Measurements from ENCODE around the gene SLC2A11.
"Not testable (repeated sequence)": the region's sequence is repeated elsewhere in the genome, so short reads cannot be mapped to it uniquely, and the experiment has no call there.

The SLC2A11 gene

DNA sequence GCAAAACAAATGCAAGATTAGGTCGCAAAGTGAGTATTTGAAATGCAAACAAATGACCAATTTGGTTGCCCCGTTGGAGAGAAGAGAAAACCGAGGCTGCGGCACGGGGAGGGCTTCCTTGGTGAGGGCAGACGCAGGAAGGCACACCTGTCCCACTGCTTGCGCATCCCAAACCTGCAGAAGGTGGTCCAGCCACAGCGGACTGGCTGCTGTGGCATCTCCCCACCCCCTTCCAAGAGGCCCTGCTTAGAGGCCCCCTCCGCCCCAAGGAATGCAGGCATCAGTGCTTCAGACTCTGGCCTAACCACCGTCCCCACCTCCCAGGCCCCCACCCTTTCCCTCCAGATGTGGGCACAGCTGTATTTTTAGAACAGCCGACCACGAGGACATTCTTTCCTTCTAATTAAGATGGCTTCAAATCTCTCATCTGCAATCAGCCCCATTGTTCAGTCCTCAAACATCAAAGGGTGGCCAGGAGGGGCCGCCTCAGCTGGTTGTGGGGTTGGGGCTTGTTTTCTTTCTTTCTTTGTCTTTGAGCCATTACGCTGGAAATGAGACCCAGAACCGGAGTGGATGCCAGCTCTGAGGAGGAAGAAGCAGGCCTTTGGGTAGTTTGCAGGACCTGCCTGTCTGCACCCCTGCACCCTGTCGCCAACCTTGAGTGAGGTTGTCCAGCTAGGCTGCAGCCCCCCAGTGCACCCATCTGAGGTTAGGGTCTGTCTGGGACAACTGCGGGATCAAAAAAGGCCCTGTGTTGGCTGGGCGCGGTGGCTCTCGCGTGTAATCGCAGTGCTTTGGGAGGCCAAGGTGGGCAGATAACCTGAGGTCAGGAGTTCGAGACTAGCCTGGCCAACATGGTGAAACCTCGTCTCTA lies 9.4 kb upstream of the SLC2A11 start:
- no peak for DNase-seq

DNA sequence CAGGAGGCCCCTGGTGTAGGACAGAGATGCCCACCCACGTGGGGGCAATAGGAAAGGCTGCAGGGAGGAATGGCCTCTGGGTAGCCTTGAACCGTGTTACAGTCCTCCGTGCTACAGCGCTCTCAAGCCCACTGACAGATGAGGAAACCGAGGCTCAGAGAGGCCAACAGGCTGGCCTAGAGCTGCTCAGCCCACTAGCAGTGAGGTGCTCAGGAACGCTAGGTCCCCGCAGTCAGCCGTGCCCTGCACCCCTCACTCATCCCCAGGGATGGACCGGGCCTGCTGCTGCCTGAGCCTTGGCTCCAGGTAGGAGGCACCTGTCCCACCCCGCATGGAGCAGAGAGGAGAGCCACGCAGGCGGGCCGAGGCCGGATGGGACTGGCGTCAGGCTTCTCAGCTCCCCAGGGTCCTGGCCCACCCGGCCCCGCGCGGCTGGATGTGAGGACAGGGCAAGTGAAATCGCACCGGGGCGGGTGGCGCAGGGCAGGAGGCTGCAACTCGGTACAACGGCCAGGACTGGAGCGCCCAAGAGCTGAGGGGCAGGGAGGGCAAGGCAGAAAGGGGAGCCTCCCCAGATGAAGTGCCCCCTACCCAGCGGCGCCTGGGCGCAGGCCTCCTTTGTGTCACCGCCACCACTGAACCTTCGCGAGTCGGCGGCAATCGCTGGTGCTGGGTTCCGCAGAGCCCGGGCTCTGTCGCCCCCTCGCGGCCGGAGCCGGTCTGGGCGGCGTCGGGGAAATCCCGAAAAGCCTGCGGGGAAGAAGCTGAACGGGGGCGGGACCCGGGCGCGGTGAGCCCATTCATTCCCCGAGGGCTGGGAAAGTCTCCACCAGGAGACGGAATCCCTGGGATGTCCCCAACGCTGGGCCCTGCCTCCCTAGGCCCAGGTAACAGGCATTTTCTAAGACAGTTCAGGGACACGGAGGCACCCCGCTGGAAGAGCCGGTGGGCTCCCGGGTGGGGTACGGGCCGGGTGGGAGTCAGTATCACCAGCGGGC lies 8.4 kb upstream of the SLC2A11 start:
- DNase-seq: peak; percentile 68

DNA sequence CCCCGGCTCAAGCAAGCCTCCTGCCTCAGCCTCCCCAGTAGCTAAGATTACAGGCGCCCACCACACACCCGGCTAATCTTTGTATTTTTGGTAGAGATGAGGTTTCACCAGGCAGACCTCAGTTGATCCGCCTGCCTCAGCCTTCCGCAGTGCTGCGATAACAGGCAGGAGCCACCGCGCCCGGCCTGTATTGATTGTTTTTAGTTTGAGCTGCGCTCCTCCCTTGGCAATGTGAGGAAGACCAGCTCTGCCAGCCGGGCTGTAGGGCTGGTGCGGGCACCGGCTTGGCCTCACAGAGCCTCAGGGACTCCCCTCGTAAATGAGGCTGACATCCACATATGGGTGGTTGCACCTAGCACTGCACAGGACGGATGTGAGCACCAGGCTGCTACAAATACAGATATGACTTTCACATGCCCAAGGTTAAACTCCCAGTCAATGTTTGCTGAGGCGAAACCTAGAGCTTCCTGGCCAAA lies 7.5 kb upstream of the SLC2A11 start:
- DNase-seq: no peak

DNA sequence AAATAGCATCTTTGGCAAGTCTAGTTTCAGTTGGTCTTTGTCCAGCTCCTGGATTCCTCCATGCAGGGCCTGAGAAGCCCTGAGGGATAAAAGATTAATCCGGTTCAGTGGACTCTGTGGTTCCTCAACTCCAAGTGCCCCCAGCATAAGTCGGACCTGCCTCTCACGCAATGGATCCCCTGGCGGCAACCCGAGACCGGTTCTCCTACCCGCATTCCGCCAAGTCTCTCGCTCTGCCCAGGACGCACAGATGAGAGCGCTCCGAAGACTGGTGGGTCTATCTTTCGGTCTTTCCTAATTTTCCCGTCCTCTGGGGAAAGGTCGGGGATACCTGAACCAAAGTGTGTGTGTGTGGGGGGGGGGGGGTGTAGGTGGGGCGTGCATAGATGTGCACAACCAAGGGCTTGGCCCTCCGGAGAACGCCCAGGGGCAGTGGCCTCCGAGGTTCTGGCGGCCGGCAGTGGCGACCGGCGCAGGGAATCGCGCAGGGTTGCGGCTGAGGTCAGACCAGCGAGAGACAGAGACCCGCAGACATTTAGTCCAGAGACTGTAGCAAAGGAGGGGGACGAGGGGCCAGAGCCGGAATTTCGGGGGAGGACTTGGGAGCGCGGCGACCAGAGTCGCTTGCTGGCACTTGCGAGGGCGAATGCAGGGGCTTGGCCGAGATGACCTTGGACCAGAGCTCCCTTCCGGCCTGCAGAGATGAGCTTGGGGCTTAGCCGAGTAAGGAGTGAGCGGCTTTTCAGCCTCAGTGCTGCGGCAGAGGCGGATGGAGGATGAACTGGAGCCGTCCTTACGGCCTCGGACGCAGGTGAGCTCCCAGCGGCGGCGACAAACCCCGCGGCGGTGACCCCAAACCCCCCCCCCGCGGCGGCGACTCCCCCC lies 712 bp upstream of the SLC2A11 start:
- no peak for DNase-seq

DNA sequence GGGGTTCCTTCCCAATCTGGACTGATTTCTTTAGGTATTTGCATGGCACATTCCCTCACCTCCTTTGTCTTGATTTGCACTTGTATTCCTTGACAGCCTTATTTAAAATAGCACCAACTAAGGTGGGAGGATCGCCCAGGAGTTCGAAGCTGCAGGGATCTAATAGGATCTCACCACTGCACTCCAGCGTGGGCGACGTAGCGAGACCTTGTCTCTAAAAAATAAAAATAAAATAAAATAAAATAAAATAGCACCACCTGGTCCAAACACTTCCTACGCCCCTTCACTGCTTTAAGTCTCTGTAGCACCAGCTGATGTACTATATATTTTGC lies 775 bp downstream of the SLC2A11 start:
- no peak for DNase-seq

DNA sequence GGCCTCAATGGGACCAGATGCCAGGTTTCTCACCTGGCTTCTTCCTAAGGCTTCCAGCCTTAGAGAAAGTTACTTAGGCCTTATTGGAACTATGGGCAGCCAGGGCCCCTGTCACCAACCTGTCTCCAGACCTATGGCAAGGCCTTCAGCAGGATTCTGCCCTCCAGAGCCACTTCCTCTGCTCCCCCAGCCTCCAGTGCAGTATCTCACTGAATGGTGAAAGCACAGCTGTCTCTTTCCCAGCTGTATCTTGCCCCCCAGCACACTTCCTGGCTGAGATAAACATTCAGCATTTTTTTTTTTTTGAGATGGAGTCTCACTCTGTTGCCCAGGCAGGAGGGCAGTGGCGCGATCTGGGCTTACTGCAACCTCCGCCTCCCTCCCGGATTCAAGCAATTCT lies 1.5 kb downstream of the SLC2A11 start:
- DNase-seq: no peak

DNA sequence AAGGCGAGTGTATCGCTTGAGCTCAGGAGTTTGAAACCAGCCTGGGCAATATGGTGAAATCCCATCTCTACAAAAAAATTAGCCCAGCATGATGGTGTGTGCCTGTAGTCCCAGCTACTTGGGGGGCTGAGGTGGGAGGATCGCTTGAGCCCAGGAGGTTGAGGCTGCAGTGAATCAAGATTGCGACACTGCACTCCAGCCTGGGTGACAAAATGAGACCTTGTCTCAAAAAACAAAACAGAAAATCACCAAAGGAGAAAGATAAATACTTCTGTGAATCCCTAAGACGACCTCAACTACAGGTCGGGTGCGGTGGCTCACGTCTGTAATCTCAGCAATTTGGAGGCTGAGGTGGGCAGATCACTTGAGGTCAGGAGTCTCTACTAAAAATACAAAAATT lies 2.5 kb downstream of the SLC2A11 start:
- DNase-seq: not testable (repeated sequence)

DNA sequence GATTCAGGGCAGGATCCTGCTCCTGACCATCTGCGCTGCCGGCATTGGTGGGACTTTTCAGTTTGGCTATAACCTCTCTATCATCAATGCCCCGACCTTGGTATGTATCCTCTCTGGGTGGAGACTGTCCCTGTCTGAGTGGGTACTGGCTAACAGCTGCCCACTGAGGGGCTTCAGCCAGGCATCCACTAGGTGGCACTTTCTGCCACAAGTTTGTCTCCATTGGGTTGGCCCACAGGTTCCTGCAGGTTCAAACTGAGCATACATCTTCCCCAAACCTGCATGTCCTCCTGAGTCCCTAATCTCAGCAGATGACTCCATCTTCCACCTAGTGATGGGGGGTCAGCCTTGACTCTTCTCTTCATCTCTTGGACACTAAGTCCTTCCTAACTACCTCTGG lies 4.4 kb downstream of the SLC2A11 start:
- no peak for DNase-seq

DNA sequence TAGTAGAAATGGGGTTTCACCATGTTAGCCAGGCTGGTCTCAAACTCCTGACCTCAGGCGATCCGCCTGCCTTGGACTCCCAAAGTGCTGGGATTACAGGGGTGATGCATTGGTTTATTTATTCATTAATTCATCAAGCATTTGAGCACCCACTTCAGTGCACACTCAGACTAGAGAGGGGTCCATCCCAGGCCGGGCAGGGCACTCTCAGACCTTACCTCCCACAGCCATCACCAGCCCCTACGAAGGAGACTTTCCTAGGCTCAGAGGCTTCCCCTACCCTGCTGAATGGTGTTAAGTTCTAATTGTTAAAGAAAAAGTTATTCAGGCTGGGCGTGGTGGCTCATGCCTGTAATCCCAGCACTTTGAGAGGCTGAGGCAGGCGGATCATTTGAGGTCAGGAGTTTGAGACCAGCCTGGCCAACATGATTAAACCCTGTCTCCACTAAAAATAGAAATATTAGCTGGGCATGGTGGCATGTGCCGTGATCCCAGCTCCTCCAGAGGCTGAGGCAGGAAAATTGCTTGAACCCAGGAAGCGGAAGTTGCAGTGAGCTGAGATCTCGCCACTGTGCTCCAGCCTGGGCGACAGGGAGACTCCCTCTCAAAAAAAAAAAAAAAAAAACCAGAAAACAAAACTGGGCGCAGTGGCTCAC lies 7.0 kb downstream of the SLC2A11 start:
- DNase-seq: not testable (repeated sequence)

DNA sequence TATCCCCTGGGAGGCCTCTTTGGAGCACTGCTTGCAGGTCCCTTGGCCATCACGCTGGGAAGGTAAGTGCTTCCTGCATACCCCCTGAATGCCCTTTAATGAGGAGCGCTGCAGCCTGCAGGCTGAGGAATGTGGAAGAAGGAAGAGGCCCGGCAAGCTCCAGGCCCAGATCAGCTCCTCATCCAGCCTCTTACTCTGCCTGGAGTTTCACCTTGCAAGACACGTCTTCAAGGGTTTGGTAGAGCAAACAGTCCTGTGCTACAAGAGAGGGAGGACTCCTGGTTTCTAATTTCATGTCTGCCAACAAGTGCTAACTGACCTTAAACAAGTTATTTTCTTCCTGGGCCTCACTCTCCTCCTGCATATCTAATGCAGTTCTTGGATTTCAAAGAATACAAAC lies 10.9 kb downstream of the SLC2A11 start:
- DNase-seq: no peak

DNA sequence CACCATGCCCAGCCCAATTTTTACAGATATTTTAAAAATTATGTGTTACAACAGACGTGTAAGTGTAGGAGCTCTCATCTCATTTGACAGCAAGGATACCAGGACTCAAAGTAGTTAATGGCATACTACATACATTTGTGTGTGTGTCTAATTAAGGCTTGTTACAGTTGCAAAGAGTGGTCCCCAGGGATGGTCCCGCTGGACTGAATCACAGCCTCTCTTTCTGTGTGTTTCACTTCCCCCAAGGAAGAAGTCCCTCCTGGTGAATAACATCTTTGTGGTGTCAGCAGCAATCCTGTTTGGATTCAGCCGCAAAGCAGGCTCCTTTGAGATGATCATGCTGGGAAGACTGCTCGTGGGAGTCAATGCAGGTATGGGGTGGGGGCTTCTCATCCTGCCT lies 17.2 kb downstream of the SLC2A11 start:
- no peak for DNase-seq

DNA sequence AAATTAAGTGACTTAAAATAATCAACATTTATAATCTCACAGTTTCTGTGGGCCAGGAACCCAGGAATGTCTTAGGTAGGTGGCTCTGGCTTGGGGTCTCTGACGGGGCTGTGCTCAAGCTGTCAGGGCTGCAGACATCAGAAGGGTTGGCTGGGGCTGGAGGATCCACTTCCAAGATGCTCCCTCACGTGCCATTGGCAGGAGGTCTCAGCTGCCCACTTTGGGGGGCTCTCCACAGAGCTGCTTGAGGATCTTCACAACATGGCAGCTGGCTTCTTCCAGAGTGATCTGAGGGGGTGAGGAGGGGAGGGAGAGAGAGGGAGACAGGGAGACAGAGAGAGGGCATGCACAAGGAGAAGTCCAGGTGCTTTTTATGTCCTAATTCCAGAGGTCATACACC lies 18.1 kb downstream of the SLC2A11 start:
- no peak for DNase-seq

DNA sequence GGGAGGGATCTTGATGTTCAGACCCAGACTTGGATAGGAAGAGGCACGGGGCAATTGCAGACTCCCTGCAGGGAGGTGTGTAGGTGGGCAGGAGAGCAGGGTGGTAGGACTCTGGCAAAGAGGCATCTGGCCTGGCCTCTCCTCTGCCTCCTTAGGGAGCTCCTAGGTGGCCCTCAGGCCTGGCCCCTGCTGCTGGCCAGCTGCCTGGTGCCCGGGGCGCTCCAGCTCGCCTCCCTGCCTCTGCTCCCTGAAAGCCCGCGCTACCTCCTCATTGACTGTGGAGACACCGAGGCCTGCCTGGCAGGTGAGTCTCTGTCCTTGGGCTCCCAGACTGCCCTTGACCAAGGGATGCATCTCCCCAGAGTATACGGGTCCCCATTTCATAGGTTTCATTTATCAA lies 19.9 kb downstream of the SLC2A11 start:
- DNase-seq: no peak

DNA sequence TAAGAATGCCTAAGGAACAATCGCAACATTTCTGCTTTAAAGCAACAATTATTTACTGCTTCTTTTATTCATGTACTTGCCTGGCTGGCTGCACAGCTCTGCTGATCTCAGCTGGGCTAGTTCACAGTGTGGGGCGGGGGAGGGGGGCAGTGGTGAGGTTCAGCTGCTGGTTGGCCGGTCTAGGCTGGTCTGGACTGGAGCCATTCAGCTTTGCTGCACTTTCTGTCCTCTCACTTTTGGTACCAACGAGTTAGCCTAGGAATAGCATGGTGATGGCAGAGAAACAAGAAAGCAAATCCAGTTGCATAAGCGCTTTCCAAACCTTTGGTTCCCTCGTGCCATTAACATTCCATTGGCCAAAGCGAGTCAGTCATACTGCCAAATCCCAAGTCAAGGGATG lies 20.5 kb downstream of the SLC2A11 start:
- no peak for DNase-seq

DNA sequence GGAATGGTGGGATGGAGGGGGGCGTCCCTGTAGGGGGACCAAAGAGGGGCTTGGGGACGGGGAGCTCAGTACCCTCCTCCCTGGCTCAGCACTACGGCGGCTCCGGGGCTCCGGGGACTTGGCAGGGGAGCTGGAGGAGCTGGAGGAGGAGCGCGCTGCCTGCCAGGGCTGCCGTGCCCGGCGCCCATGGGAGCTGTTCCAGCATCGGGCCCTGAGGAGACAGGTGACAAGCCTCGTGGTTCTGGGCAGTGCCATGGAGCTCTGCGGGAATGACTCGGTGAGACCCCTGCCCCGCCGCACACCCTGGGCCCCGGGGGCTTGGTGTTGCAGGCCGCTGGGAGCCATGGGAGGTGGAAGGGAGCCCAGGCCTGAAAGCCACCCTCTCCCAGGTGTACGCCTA lies 24.7 kb downstream of the SLC2A11 start:
- no peak for DNase-seq

DNA sequence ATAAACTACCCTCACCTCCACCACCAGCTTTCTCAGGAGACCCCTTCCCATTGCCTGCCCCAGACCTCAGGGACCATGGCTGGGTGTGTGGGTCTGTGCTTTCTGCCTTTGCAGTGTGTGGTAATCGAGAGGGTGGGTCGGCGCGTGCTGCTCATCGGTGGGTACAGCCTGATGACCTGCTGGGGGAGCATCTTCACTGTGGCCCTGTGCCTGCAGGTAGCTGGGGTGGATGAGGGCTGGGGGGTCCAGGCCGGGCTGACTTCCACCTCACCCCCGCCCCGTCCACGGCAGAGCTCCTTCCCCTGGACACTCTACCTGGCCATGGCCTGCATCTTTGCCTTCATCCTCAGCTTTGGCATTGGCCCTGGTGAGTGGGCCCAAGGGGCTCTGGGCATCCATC lies 26.0 kb downstream of the SLC2A11 start:
- no peak for DNase-seq

DNA sequence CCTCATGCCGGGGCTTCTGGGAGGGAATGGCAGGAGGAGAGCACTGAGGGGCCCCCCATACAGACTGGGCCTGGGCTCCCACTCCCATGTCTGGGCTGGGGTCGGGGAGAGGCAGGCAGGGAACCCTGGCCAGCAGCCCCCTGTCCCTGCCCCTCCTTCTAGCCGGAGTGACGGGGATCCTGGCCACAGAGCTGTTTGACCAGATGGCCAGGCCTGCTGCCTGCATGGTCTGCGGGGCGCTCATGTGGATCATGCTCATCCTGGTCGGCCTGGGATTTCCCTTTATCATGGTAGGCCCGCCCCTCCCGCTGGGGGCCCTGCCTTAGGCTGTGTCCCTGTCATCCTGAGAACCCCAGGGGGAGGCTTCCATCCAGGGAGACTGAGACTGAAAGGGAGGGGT lies 26.5 kb downstream of the SLC2A11 start:
- no peak for DNase-seq

DNA sequence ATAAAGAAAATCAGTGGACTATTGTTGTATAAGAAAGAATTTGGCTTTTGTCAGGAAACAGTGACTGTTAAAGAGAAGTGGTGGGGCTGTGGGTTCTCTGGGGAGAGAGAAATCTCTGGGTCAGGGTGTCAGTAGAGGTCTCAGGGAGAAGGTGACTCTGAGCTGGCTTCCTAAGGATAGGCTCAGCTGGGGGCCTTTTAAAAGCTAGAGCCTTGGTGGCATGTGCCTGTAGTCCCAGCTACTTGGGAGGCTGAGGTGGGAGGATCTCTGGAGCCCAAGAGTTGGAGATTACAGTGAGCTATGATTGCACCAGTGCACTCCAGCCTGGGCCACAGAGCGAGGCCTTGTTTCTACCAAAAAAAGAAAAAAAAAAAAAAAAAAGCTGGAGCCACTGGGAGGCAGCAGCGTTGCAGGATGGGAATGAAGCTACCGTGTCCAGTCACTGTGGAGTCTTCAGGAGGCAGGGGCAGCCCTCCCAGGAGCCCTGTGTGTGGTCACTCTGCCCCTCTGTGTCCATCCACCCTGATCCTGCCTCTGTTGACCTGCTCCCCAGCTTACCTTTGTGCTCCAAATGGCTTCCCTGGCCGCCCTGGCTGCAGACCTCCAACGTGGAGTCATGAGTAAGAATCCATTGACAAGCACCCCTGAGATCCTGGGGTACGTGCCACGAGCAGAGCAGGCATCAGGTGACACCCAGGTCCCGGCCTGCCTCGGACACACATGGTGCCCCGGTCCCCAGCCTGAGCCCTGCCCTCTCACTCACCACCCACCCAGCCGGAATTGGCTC lies 31.1 kb downstream of the SLC2A11 start:
- no peak for DNase-seq

DNA sequence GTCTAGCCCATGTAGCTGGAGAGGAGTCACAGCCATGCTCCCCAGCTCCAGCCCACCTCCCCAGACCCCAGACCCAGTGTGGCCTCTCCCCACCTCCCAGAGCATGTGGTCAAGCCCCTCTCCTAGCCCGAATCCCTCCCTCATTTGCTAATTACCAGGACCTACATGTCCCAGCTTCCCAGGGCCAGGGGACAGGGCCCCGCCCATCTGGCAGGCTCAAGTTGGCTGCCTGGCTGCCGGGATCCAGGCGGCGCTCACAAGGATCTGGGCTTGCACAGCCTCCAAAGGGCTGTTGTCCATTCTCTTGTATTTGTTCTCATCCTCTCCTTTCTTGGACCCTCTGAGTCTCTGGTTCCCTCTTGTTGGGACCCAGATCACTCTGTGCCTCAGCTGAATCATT lies 31.9 kb downstream of the SLC2A11 start:
- DNase-seq: no peak

DNA sequence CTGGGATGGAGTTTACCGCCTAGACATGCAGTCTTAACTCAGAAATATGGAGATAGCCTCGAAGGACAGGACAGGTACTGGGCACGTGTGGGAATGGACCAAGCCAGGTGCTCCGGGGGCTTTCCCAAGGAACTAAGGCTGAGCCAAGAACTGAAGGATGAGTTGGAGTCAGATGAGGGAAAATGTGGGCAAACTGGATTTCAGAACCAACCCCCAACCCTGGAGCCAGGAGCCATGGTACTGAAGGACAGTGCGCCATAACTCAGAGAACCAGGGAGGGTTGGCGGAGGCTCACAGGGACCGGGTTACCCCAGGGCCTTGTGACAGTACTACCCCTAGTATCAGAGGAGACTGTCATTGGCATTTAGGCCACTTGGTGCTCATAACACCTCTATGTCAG lies 34.1 kb downstream of the SLC2A11 start:
- DNase-seq: no peak

DNA sequence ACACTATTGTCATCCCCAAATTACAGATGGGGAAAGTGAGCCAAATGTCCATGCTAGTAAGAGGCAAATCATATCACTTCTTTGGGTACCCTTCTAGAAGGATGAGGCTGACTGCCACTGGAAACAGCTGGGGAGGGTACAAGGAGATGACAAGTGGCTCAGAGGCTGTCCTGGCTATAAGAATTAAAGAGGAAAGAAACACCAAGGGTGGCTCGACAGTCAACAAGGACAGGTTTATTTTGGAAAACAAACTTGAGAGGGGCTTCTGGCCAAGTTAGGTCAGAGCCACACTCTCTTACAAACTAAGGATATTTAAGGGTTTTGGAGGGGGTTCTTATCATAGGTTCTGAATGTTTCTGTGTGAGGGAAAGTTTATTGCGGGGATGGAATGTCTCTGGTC lies 34.5 kb downstream of the SLC2A11 start:
- no peak for DNase-seq
